HepG2 (cell line): ENCODE data around the gene SLC1A2. TPM values are rescaled to one million over a fixed set of nuclear protein-coding genes. Genes with fewer than 3 reads are reported as not detected.

Experiments
- ATAC-seq: fragments of 200-7000 bp; cut with Tn5 transposase; 3 replicates; pipeline ENCODE4 v1.9.1; 2020; ENCODE audit warnings: mild to moderate bottlenecking, moderate library complexity
- BruUV-seq: library from RNA; stranded (reverse); fragments of 400-500 nt; replicated peaks from 2 replicates; lab custom pipeline; 2021; lab: Mats Ljungman, UMichigan
- CTCF ChIA-PET: fragments of 300-600 bp; formaldehyde crosslinking; extraction: SDS; loops from one replicate; lab custom pipeline; 2021; ENCODE audit warnings: low total read pairs, inconsistent platforms, low intra/inter-chr PET ratio; lab: Yijun Ruan, JAX
- POLR2A ChIA-PET: fragments of 350-600 bp; sonication (Branson Sonifier 250); formaldehyde crosslinking; loops from one replicate; lab custom pipeline; 2020; ENCODE audit warnings: antibody characterized with exemption, inconsistent platforms; lab: Yijun Ruan, JAX
- DNase-seq: peaks from one replicate; pipeline ENCODE4 v3.0.0-alpha.2; 2015; ENCODE audit warnings: low spot score
- FAIRE-seq: peaks from 3 replicates; lab custom pipeline; 2011; peaks lifted over from hg19 to GRCh38; lab: Jason Lieb, UNC
- H2AFZ ChIP-seq: one replicate; pipeline ENCODE4 v1.6.1; 2011; ENCODE audit warnings: low read length, inconsistent platforms
- H3K27ac ChIP-seq: fragments of 300-600 bp; 3 replicates; pipeline ENCODE4 v1.8.0; 2011; ENCODE audit warnings: mixed run types, mild to moderate bottlenecking, mixed read lengths, low read length, inconsistent platforms; ENCODE audit not compliant: insufficient read depth; ENCODE audit errors: extremely low read length
- H3K27me3 ChIP-seq, 2 experiments: fragments of 200-600 bp in 1 of 2; 2 replicates in 1 of 2; 3 replicates in 1 of 2; pipeline versions ENCODE4 v1.6.0 to v1.8.0; 2011; ENCODE audit warnings: low read length in 2 of 2, mild to moderate bottlenecking in 2 of 2, moderate library complexity in 2 of 2, inconsistent platforms in 1 of 2; ENCODE audit not compliant: insufficient read depth in 2 of 2, control insufficient read depth in 1 of 2
- H3K36me3 ChIP-seq, 2 experiments: fragments of 200-600 bp in 1 of 2; replicated peaks in 1 of 2; 2 replicates in 1 of 2; 3 replicates in 1 of 2; pipeline versions ENCODE4 v1.5.1 to v1.8.0; 2011; ENCODE audit warnings: low read length in 2 of 2, inconsistent platforms in 1 of 2; ENCODE audit not compliant: insufficient read depth in 2 of 2, control insufficient read depth in 1 of 2
- H3K4me1 ChIP-seq: 2 replicates; pipeline ENCODE4 v1.5.1; 2012; ENCODE audit warnings: low read length, inconsistent platforms; ENCODE audit not compliant: insufficient read depth
- H3K4me2 ChIP-seq: 2 replicates; pipeline ENCODE4 v1.6.0; 2011; ENCODE audit warnings: low read depth, low read length, inconsistent platforms
- H3K4me3 ChIP-seq, 3 experiments: fragments of 200-600 bp in 1 of 3; sonication (generic), shearing (Covaris generic) in 1 of 3; replicated peaks in 1 of 3; 2 replicates each; pipeline ENCODE4 v1.5.1; 2011 to 2016; ENCODE audit warnings: low read length in 3 of 3, inconsistent platforms in 2 of 3, low read depth in 2 of 3, mild to moderate bottlenecking in 2 of 3, control low read depth in 1 of 3, mixed read lengths in 1 of 3; ENCODE audit not compliant: insufficient read depth in 1 of 3
- H3K79me2 ChIP-seq: one replicate; pipeline ENCODE4 v1.6.1; 2011; ENCODE audit warnings: low read length, inconsistent platforms; ENCODE audit not compliant: insufficient read depth
- H3K9ac ChIP-seq: 2 replicates; pipeline ENCODE4 v1.6.0; 2011; ENCODE audit warnings: mild to moderate bottlenecking, low read depth, low read length, inconsistent platforms; ENCODE audit not compliant: insufficient read depth
- H3K9me3 ChIP-seq: 2 replicates; pipeline ENCODE4 v1.5.1; 2012; ENCODE audit warnings: mild to moderate bottlenecking, low read length
- H4K20me1 ChIP-seq: 2 replicates; pipeline ENCODE4 v1.6.0; 2011; ENCODE audit warnings: inconsistent platforms, mild to moderate bottlenecking, low read length, moderate library complexity; ENCODE audit not compliant: insufficient read depth
- FOXJ3 ChIP-seq: sonication (generic); formaldehyde crosslinking; IDR thresholded peaks from 2 replicates; pipeline ENCODE4 v1.4.0; 2020; ENCODE audit warnings: missing genetic modification reagents, mild to moderate bottlenecking, borderline replicate concordance
- NFIC ChIP-seq: IDR thresholded peaks from 2 replicates; pipeline ENCODE4 v1.6.1; 2012; ENCODE audit warnings: mild to moderate bottlenecking, low read length, inconsistent platforms
- PPARG ChIP-seq: conservative IDR thresholded peaks from 2 replicates; pipeline ENCODE4 v1.6.1; 2016; ENCODE audit warnings: missing biosample characterization, missing genetic modification reagents
- TBL1XR1 ChIP-seq: fragments of 150-350 bp; IDR thresholded peaks from 2 replicates; pipeline ENCODE4 v1.6.1; 2014; ENCODE audit warnings: borderline replicate concordance, low read length; ENCODE audit not compliant: partially characterized antibody
- TBP ChIP-seq: sonication (generic); formaldehyde crosslinking; IDR thresholded peaks from 2 replicates; pipeline ENCODE4 v1.5.0; 2020; ENCODE audit warnings: missing genetic modification reagents
- ZNF17 ChIP-seq: sonication (generic); formaldehyde crosslinking; IDR thresholded peaks from 2 replicates; pipeline ENCODE4 v1.5.0; 2020; ENCODE audit warnings: mild to moderate bottlenecking, missing genetic modification reagents
- WGBS: methylation state at CpG from one replicate; pipeline ENCODE4 v1.1.6; 2017; ENCODE audit warnings: low lambda C conversion rate; 5-methylcytosine and 5-hydroxymethylcytosine counted together
- in situ Hi-C: cut with HindIII; loops from 2 replicates; pipeline ENCODE4 v1.10.0; 2017; ENCODE audit warnings: low pct_unique_long_range_greater_than_20kb; ENCODE audit not compliant: extremely low pct_ligation_motif_present
- intact Hi-C: fragments of 100-400 bp; cut with micrococcal nuclease; formaldehyde crosslinking; loops from one replicate; pipeline ENCODE4 v1.10.0; 2022; ENCODE audit not compliant: unreplicated experiment
- polyA plus RNA-seq, 8 experiments: library from polyadenylated mRNA; depleted of rRNA in 3 of 8; stranded (reverse) in 7 of 8; unstranded in 1 of 8; fragments of >200 nt; fragmentation: Illumina TruSeq in 4 of 8; extraction: Trizol in 4 of 8; gene quantifications; 2 replicates each; pipeline versions ENCODE4 v1.2.1 to v1.2.3, GENCODE V29; 2011 to 2016; ENCODE audit warnings: low read depth in 4 of 8, missing spikeins in 1 of 8, mixed read lengths in 1 of 8; ENCODE audit not compliant: insufficient read depth in 1 of 8
- total RNA-seq, 5 experiments: library from RNA; depleted of rRNA; stranded (reverse); fragments of >200 nt; fragmentation: Illumina TruSeq; extraction: Trizol; gene quantifications; 2 replicates each; pipeline ENCODE4 v1.2.3, GENCODE V29; 2016; ENCODE audit warnings: low read depth in 1 of 5
- TF ChIP-seq, protein P1 (sequence below): sonication (generic); formaldehyde crosslinking; IDR thresholded peaks from 2 replicates; pipeline ENCODE4 v1.8.1; 2023; ENCODE audit warnings: mild to moderate bottlenecking, missing genetic modification reagents
- TF ChIP-seq, protein P2 (sequence below): sonication (generic); formaldehyde crosslinking; IDR thresholded peaks from 2 replicates; pipeline ENCODE4 v1.4.0; 2020; ENCODE audit warnings: mild to moderate bottlenecking, missing genetic modification reagents

Gene SLC1A2
- total and polyA plus RNA-seq, 2 of the 13 experiments (the other 11 are each of a cell fraction or from before 2014, with no cell fraction given) = 23.2 to 43.2 TPM

DNA sequence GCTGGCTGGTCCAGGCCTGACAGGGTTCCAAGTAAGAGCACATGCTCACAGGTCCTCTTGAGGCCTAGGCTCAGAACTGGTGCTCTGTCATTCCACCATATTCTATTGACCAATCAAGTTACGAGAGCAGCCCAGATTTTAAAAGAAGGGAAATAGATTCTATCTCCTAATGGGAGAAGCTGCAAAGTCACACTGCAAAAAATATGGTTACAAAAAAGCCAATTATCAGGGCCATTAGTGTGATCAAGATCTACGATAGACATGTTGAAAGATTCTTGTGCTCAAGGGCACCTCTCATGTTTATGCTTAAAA lies 184.2 kb downstream of the SLC1A2 start:
- peaks cover 36% of the 10 kb centered on the region; the same call in 1 of the 2 replicates for H3K4me1 ChIP-seq
- intact Hi-C loops = no loop called here
- no TSS peak for BruUV-seq
- 80% methylated on average over 2 of the region's 2 CpGs for WGBS
- no peaks in the 10 kb centered on the region for H3K79me2 ChIP-seq
- no peak overlapping the region for H3K4me2 ChIP-seq
- no peak overlapping the region for H2AFZ ChIP-seq
- CTCF ChIA-PET = no interaction called here
- no peak for TF ChIP-seq PPARG
- TF ChIP-seq, protein P1, sequence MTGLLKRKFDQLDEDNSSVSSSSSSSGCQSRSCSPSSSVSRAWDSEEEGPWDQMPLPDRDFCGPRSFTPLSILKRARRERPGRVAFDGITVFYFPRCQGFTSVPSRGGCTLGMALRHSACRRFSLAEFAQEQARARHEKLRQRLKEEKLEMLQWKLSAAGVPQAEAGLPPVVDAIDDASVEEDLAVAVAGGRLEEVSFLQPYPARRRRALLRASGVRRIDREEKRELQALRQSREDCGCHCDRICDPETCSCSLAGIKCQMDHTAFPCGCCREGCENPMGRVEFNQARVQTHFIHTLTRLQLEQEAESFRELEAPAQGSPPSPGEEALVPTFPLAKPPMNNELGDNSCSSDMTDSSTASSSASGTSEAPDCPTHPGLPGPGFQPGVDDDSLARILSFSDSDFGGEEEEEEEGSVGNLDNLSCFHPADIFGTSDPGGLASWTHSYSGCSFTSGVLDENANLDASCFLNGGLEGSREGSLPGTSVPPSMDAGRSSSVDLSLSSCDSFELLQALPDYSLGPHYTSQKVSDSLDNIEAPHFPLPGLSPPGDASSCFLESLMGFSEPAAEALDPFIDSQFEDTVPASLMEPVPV (CRISPR knock-in tag) = no peak
- TF ChIP-seq TBP (CRISPR knock-in tag) = no peak
- no peak for TF ChIP-seq TBL1XR1
- no peak for TF ChIP-seq ZNF17 (CRISPR knock-in tag)
- TF ChIP-seq, protein P2, sequence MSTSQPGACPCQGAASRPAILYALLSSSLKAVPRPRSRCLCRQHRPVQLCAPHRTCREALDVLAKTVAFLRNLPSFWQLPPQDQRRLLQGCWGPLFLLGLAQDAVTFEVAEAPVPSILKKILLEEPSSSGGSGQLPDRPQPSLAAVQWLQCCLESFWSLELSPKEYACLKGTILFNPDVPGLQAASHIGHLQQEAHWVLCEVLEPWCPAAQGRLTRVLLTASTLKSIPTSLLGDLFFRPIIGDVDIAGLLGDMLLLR = no peak
- no peak for TF ChIP-seq FOXJ3
- no peak for TF ChIP-seq NFIC
- TF ChIP-seq, all 625 proteins: peak for 0
- Histone ChIP-seq H4K20me1 (no peaks in the 10 kb centered on the region), H3K27ac (no peak overlapping the region), H3K27me3 (peaks cover 0 to 3% of the 10 kb centered on the region in 2 experiments; a peak in 1 of 5 replicates), H3K36me3 (no peaks in the 10 kb centered on the region), H3K4me3 (no peak overlapping the region), H3K9me3 (no peaks in the 10 kb centered on the region), H3K9ac (no peak overlapping the region)
- in situ Hi-C loops = loop anchor here (5.0 kb wide), 1 partner anchor 308 kb away; no protein-coding TSS in a partner anchor
- ATAC-seq (no peak), DNase-seq (no peak), FAIRE-seq (no peak)
- POLR2A ChIA-PET = no interaction called here
